GM21423 (cell line): Measurements from ENCODE around the gene PRMT3.
"Not testable (repeated sequence)": the region's sequence is repeated elsewhere in the genome, so short reads cannot be mapped to it uniquely, and the experiment has no call there.

Experiments
- ATAC-seq: cut with Tn5 transposase; IDR thresholded peaks from one replicate; pipeline ENCODE4 v1.9.1; 2021; ENCODE audit warnings: mild to moderate bottlenecking, moderate library complexity; ENCODE audit not compliant: unreplicated experiment

The PRMT3 gene

DNA sequence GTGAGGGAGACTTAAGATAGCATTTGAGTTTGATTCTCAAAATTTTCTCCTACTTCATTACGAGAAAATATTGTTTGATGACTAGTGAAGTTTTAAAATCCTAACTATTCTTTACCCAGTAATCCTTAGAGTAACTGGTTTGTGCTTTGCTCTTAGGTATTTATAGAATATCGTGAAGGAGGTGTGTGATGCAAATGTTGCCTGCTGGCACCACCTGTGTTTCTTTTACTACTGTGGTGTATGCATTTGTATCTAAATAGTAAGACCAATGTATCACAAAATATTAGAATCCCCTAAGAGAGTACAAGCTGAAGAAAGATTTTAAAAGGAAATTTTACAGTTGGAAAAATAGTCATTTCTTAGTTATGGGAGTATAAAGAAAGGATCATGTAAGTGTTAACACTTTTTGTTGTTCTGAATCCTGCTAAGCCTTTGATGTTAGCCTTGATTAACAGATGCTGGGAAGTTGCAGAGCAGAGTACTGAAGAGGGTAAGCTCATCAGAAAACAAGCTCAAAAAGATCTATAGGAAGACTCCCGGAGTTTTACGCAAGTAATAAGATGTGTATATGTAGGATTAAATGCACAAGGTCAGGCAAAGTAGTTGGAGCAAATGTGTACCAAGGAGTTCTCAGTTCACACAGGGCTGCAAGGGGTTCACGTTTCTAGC, 109.7 kb downstream of the PRMT3 start:
- ATAC-seq, result no peak

DNA sequence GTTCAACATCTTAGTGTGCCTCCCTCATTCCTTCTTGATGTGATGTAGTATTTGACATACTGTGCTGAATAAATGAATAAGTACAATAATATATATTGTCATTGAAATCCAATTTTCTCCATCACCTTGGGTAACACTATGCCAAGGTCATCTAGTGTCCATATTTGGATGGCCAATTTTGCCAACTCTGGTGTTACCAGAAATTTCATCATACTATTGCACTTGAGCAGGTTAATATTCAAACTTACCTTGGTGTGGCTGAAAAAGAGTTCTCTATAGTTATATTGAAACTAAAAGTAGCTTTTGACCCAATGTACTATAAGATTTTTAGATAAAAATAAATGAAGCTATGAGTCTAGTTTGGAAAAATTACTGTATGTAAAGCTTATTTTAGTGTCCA, 113.7 kb downstream of the PRMT3 start:
- ATAC-seq, result peak; percentile 87

DNA sequence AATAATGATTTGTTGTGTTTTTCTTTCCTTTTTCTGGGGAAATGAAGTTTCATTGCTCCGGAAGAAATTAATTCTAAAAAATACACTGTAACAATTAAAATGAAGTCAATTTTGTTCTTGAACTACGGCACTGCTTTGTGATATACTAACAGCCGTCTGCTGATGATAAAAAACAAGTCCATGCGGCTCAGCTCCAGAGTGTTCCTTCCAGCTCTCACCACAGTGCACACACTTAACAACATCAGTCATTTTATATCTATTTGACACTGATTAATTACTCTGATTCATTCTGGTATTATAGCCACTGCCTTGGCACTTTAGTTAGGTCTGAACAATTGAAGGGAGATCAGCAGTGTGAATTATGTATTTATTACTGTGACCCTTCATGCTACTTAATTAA, 114.5 kb downstream of the PRMT3 start:
- no peak for ATAC-seq

DNA sequence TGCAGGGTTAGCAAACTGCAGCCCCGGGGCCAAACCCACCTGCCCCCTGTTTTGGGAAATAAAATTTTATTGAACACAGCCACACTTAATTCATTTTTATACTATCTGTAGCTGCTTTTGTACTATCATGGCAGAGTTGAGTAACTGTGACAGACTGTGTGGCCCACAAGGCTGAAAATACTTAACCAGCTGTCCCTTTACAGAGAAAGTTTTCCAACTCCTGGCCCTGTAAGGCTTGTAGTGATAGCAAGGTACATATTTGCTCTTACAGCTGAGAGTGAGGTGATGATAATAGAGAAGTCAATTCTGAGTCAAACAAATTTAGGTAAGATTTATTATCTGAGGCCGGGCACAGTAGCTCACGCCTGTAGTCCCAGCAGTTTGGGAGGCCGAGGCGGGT, 124.5 kb downstream of the PRMT3 start:
- no peak for ATAC-seq

DNA sequence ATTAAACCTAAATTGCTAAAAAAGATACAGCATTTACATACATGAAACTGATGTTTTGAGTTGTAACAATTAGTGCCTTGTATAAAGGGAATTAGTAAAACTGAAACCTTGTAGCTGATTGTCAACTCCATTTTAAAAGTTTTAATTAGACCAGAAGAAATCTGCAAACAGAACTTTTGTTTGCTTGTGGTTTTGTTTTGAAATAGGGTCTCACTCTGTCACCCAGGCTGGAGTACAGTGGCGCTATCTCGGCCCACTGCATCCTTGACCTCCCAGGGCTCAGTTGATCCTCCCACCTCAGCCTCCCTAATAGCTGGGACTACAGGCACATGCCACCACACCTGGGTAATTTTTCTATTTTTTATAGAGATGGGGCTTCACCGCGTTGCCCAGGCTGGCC, 125.4 kb downstream of the PRMT3 start:
- ATAC-seq, result no peak

DNA sequence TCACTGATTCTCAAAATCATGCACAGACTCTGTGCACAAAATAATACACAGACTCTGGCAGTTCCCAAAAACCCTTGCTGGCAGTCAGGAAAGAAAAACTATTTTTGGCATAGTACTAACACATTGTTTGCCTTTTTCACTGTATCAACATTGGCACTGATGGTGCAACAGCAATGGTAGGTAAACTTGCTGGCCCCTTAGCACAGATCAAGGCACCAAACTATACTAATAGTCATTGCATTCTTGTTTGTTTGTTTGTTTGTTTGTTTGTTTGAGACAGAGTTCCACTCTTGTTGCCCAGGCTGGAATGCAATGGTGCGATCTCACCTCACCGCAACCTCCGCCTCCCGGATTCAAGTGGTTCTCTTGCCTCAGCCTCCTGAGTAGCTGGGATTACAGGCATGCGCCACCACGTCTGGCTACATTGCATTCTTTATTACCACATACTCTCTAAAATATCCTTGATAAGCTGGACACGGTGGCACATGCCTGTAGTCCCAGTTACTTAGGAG, 130.9 kb downstream of the PRMT3 start:
- no peak for ATAC-seq

DNA sequence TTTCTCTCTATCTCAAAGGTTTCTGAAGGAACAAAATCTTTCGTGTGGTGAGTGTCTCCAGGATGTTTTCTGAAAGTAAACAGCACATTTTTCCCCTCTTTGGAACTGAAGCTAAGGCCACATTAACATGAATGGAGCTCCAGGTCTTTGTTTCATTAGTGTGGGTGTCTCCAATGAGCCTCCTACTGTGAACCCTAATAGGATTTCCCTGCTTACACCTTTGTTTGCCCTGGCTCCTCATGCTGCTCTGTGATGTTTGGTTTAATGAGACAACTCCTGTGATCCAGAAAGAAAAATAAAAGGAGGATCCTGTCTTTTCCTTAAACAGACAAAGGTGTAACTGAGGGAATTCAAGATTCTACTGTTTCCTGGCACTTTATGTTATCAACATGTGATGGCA, 135.0 kb downstream of the PRMT3 start:
- ATAC-seq, result no peak

DNA sequence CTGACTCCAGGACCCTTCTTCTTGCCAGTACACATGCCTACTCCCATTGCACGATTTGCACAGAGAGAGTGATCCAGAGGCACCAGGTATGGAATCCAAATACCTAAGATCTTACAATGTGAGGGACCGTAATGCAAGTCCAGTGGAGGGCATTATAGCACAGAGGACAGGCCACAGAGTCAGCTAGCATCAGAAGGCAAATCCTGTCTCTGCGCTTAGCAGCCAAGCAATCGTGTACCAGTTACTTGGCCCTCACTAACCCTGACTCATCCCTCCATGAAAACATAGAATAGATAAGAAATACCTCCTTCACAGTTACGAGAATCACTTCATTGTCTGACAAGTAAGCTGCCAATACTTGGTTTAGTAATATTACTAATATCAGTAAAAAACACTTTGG, 142.2 kb downstream of the PRMT3 start:
- no peak for ATAC-seq

DNA sequence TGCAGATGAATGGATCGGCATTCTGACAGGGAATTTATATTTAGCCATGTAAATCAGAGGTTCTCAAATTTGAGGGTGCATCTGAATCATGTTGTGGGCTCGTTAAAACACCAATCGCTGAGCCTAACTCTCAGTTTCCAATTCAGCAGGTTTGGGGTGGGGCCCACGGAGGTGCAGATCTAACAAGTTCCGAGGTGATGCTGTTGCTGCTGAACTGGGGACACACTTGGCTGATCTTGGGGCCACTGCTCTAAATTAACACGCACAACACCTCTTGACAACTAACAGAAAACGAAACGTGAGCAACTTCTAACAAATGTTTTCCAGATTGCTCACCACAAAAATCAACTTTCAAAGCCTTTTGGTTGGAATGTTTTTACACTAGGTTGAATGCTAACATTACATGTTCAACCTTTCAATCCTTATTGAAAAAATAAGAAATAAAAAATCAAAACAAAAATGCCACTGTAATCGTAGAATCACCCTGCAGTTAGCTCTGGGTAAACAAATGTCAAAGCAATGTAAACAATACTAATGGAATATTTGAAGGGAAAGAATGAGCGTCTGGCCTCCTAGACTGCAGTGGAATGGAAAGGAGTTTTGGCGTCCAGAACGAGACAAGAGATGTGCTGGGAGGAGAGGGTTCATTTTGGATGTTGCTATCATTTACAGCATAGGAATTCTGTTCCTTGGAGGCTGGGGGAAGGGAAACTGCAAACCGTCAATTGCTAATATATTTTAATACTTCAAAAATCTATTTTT, 143.6 kb downstream of the PRMT3 start:
- no peak for ATAC-seq

DNA sequence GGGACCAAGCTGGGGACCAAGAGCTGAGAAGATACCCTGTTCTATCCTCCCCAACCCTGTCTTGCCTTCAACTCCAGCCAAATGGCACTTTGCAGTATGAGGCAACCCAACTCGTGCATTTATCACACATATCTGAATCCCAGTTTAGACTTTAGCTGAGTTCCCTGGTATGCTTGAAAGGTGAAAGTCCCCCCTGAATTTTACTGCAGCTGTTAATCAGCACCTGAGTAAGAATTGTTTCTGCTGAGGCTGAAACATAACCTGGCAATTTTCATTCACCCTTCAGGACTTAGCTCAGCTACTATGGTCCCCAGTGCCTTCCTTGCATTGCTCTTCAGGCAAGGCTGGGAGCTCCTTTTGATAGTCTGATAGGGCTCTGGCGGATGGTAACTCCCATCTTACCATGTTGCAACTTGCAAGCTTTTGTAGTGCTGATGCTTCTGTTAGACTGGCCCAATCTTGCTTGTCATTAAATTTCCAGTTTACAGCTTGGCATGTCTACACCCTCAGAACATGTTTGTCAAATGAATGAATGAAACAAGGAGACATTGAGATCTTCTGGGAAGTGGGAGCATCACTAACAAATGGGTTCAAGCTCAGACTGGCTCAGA, 147.9 kb downstream of the PRMT3 start:
- no peak for ATAC-seq

DNA sequence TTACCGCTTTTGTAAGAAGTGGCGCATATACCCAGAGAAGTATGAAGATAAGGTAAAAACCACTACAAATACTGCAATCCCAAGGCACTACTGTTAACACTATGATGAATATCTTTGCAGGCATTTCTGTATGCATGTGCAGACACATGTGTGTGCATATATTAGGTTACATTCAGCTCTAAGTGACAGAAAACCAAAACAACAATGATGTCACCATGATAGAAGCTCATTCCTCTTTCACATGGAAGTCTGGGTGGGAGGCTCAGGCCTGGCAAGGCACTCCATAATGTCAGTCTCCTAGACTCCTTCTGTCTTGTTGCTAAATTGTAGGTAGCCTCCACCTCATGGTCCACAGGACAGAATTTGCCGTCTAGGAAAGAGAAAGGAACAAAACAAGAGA, 148.8 kb downstream of the PRMT3 start:
- no peak for ATAC-seq

DNA sequence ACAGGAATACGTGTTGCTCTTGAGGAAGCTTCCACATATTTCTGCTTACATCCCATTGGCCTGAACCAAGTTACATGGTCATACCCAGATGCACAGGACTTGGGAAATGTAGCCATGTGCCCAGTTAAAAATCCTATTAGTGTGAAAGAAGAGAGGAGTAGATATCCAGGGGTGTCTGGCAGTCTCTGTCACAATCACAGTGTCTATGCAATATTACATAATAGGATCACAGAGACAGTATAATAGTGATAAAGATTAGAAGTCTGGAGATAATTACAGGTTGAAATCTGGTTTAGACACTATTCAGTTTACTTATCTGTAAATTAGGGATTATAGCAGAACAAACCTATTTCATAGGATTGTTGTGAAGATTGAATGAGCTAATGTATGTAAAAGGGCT, 149.3 kb downstream of the PRMT3 start:
- no peak for ATAC-seq

DNA sequence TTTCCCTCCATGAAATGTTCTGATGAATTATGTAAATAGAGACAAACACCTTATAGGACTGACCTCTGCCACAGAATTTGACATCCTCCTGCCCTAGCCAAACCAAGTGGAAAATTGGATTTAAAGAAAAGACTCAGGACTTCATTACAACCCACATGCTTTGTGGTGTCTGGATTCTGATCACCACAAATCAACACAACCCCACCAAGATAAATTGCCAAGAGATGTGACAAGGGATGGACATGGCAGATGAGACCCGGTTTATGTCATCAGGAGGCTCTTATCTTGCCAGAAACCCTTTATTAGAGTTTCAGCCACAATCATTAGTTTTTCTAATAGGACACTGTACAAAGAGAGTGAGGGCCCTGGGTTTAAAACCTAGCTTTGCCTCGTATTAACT, 154.0 kb downstream of the PRMT3 start:
- no peak for ATAC-seq

DNA sequence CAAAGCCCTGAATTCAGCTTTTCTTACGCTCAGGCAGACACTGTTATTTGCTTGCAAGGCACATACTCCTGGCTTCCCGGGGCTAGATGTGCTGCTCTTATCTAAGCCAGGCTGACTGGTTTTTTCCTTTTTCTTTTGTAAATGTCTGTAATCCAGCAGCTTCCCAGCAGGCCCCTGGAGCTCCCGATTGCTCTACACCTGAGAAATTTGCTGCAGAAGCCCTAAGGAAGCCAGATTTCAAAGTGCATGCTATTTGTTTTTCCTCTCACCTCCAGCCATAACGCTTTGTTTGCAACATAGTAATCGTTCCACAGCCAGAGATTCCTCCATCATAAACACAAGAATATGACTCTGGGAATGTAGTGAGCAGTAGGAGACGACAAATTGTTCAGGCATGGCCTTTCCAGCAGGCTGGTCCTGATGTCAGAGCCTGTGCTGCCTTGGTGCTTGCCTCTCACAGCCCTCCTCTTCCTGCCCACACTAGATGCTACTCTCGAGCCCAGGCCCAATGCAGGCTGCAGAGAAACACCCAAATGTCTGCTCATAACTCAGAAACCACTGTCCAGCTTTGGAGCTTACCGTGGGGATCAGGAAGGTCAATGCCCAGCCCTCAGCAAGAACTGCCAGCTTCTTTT, 157.2 kb downstream of the PRMT3 start:
- no peak for ATAC-seq

DNA sequence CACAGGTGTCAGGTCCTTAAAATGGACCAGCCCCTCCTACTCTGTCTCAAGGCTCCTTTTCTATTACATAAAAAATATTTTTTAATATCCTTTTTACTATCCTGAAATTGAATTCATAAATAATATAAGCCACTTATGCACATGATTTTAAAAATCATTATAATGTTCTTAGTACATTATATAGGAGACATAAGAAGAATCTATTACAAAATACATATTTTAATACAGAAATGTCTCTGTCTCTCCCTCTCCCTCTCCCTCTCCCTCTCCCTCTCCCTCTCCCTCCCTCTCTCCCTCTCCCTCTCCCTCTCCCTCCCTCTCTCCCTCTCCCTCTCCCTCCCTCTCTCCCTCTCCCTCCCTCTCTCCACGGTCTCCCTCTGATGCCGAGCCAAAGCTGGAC, 159.9 kb downstream of the PRMT3 start:
- ATAC-seq, result no peak

DNA sequence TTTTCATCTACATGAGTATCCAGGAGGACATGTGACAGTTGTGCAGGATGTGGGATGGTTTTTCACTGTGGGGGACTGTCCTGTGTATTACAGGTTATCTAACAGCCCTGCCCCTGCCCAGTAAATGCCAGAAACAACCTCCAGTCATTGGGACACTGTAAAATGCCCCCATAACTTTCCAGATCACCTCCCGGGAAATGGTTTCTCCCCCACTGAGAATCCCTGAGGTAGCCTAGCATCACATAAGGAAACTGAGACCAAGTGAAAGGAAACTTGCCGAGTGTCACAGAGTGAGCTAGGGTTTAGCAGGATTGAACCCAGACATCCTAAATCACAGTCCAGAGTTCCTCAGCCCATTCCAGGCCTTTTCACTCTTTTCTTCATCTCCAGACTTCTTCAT, 163.6 kb downstream of the PRMT3 start:
- no peak for ATAC-seq

DNA sequence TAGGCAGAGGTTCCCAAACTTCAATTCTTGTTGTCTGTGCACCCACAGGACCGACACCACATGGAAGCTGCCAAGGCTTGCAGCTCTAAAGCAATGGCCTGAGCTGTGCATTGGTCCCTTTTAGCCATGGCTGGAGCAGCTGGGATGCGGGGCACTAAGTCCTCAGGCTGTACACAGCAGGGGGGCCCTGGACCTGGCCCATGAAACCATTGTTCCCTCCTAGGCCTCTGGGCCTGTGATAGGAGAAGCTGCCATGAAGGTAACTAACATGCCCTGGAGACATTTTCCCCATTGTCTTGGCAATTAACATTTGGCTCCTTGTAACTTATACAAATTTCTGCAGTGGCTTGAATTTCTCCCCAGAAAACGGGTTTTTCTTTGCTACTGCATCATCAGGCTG, 168.3 kb downstream of the PRMT3 start:
- ATAC-seq, result no peak

DNA sequence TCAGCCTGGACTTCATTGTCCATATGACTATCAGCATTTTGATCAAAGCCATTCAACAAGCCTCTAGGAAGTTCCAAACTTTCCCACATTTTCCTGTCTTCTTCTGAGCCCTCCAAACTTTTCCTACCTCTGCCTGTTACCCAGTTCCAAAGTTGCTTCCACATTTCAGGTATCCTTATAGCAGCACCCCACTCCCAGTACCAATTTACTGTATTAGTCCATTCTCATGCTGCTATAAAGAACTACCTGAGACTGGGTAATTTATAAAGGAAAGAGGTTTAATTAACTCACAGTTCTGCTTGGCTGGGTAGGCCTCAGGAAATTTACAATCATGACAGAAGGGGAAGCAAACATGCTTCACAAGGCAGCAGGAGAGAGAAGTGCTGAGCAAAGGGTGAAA, 168.9 kb downstream of the PRMT3 start:
- ATAC-seq, result not testable (repeated sequence)

DNA sequence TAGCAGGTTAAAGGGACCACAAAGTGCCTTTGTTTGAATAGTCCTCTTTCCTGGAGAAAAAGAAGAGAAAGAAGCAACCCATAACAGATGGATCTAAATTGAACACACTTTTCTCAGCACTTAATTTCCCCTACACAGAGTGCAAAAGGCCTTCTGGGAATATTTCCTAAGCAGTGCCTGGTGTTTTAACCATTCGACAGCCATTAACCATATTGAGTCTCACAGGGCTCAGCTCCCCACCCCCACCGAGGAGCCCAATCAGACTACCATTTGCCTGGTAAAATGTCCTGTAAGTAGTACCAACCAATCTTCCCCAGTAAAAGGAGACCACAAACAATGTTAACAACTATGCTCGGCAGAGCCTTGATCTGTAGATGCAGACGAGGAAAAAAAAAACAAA, 171.2 kb downstream of the PRMT3 start:
- no peak for ATAC-seq
